ENCODE measurements around the gene CAV1.
A peak's percentile ranks its signal among the peaks of the same experiment; 100 is the strongest.

CAV1 gene

DNA sequence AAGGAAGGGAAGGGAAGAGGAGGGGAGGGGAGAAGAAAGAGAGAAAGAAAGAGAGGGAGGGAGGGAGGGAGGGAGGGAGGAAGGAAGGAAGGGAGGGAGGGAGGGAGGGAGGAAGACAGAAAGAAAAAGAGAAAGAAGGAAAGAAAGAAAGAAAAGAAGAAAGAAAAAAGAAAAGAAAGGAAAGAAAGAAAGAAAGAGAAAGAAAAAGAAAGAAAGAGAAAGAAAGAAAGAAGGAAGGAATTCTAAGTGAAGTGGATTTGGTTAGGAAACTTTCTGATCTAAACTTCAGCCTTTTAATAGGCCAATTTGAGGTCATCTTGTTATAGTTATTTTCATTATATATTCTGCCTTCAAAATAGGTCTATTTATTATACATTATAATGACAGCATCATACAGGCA lies 21.0 kb upstream of the CAV1 start:
- DNase-seq (ENCODE audit: low spot score) = no peak

DNA sequence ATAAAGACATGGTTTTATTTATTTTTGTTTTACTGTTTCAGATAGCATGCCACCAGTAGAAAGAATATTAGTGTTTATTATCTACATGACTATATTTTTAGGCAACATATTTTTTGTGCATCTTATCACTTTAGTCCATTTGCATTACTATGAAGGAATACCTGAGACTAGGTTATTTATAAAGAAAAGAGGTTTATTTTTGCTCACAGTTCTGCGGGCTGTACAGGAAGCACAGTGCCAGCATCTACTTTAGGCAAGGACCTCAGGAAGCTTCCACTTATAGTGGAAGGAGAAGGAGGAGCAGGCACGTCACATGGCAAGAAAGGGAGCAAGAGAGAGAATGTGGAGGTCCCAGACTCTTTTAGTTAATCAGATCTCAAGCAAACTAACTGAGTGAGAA lies 19.6 kb upstream of the CAV1 start:
- no peak for DNase-seq (ENCODE audit: low spot score)

GRCh38 chr7:116505823-116506222 lies 19.0 kb upstream of the CAV1 start:
- no peak for DNase-seq (ENCODE audit: low spot score)

GRCh38 chr7:116509982-116510579 lies 14.8 kb upstream of the CAV1 start:
- no peak for DNase-seq (ENCODE audit: low spot score)

GRCh38 chr7:116510795-116511194 lies 14.0 kb upstream of the CAV1 start:
- DNase-seq (ENCODE audit: low spot score) = no peak

DNA sequence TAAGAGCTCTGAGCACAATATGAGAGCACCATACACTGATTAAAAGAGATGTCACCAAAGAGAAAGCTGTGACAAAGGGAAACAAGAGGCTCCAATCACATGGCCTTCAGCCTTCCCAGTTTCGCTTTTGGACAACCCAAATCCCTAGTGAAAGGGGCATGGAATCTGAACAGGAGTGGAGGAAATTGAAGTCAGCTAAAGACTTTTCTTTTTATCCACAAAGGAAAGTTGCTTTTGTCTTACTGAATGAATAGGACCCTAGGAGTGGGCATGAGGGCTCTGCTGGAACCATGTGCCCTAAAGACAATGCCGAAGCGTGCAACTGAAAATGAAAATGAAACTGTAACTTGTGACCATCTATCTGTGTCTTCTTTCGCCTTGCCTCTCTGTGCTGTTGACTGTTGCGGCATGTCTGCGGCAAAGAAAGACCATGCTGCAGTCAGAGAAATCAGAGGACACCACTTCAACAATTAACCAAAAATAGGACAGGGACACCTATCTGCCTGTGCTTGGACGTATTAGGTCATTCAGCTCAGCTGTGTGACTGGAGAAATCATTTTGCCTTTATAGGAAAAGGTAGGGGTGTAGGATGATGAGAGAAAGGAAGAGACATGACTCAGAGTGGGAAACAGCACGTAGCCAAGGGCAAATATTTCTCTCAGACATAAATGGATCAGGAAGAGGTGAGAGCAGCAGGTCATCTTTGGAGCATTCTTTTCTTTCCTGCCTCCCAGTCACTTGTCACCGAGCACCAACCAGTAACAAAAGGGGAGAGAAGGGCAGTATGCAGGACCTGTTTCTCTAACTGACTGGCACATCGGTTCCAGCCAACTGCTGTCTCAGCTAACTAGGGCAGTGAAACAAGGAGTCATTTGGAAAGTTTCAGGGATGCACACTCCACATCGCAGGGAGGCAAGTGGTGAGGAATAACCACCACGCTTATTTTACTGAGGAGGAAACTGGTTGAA lies 13.0 kb upstream of the CAV1 start:
- DNase-seq (ENCODE audit: low spot score) = peak; percentile 19

GRCh38 chr7:116512520-116513188 lies 12.2 kb upstream of the CAV1 start:
- DNase-seq (ENCODE audit: low spot score) = no peak

- no peak for DNase-seq (ENCODE audit: low spot score)
Observed at GRCh38 chr7:116515584-116515983, 9.3 kb upstream of the CAV1 start.

DNA sequence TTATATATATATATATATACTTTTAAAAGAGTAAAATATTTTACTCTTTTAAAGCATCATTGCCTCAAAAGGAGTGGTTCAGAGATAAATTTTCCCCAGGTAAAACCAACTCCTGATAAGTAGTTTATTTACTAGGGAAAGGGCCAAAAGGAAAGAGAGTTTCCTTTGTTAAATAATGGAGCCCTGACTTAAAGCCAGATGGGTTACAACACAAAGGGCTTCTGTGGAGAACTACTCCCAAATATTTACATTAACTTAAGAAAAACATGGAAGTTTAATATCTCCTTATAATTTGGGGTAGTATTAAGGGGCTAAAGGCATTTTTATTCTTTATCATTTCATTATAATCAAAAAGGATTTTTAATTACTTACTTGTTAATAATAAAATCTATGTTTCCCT lies 8.5 kb upstream of the CAV1 start:
- DNase-seq (ENCODE audit: low spot score) = no peak

GRCh38 chr7:116517626-116518025 lies 7.2 kb upstream of the CAV1 start:
- DNase-seq (ENCODE audit: low spot score) = no peak

DNA sequence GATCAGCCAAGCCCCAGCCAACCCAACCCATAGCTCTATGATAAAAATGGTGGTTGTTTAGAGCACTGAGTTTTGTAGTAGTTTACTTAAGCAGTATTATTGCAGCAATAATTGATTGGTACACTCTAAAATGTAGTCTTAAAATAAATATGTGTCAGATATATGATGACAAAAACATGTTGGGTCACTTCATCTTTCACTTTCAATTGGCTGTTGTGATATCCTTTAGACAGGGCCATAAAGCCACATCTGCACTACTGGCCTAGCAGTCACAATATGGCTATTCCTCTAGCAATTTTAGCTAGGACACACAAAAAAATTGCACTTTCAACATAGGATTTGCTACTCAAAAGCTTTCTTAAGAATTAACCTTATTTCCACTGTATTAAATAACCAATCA lies 5.9 kb upstream of the CAV1 start:
- no peak for DNase-seq (ENCODE audit: low spot score)

DNA sequence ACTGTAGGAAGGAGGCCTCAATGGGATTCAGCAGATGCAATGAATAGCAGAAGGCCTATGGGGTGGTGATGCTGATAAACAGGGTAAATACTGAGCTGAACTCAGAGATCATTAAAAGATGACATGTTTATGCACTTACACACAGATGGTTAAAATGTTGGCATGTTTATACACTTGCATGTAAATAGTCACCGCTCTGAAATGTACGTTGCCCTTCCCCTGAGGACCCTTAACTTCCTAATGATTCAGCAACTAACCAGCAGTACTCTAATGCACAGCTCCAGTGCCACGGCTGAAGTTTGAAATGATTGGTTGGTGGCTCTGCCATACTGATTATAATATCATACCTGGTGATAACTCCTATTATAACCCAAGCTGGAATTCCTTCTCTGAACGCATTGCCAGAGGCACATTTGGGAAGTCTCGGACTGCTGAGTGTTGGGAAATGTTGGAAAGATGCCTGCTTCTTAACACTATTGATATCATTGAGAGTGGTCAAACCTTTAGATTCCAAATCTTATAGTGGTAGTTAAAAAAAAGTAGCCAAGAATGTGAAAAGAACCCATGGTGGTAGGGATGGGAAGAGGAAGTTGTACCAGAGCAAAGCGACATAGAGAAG lies 3.7 kb upstream of the CAV1 start:
- no peak for DNase-seq (ENCODE audit: low spot score)

GRCh38 chr7:116522247-116522646 lies 2.6 kb upstream of the CAV1 start:
- peak; percentile 17 for DNase-seq (ENCODE audit: low spot score)

DNA sequence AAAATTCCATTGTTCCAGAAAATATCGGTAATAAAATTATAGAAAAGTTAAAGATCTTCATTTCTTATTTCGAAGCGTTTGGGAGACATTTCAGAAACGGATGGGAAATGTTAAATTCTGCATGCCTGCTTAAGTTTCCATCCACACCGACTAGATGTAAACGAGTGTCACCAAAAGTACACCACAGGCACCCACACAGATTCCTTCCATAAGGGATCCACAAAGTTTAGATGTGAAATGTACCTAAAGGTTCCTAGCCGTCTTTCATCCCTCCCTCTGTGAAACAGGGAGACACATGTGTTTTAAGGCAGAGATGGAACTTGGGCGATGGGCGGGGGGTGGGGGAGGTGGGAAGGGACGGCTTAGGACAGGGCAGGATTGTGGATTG lies 621 bp upstream of the CAV1 start:
- no peak for DNase-seq (ENCODE audit: low spot score)

GRCh38 chr7:116525298-116525912 lies 569 bp downstream of the CAV1 start:
- DNase-seq (ENCODE audit: low spot score) = peak; percentile 27

GRCh38 chr7:116525913-116526861 lies 1.4 kb downstream of the CAV1 start:
- peak; percentile 90 for DNase-seq (ENCODE audit: low spot score)

DNA sequence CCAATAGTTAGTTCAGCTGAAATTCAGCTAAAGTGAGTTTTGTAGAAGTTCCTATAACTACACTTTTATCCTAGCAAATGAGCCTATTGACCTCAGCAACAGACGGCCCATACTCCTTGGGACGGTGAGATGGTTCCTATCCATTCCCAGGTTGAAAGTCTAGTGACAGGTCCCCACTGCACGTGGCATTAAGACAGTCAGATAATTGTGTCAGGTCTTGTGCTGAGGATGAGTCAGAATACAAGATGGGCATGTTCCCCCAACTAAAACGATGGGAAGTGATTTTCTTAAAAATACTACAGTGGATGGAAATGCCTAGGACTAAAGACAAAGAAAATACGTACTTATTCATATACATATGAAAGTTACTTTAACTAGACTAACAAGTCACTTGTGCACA lies 2.1 kb downstream of the CAV1 start:
- DNase-seq (ENCODE audit: low spot score) = no peak

GRCh38 chr7:116527521-116527920 lies 2.7 kb downstream of the CAV1 start:
- DNase-seq (ENCODE audit: low spot score) = no peak

GRCh38 chr7:116528008-116528789 lies 3.4 kb downstream of the CAV1 start:
- peak; percentile 82 for DNase-seq (ENCODE audit: low spot score)

DNA sequence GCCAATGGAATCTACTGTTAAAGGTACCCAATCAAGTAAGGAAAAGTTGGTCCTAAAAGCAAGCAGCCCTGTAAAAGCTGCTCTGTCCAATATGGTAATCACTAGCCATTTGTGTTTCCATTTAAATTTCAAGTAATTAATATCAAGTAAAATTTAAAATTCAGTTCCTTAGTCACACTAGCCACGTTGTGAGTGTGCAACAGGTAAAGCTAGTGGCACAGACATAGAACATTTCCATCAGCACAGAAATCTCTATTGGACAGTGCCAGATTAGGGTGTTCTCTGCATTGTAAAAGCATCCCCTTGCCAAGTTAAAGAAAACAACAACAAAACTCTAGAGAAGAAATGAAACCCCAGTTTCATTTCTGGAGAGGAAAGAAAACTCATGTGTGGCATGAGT lies 4.4 kb downstream of the CAV1 start:
- no peak for DNase-seq (ENCODE audit: low spot score)
